Activated naive CD4-positive, alpha-beta T cell treated with anti-CD3 and anti-CD28 coated beads, Interleukin-2, amount 50 U/mL, for 16 hours (primary cell): ENCODE measurements around the gene HLA-DOB.

Experiments
- DNase-seq: peaks from one replicate; pipeline ENCODE4 v3.0.0-alpha.2; 2020

HLA-DOB gene

GRCh38 chr6:32843331-32843978, 26.7 kb upstream of the HLA-DOB start:
- no peak for DNase-seq

- no peak for DNase-seq
Measured at GRCh38 chr6:32842690-32843089, 25.9 kb upstream of the HLA-DOB start.

- no peak for DNase-seq
Measured at GRCh38 chr6:32842021-32842650, 25.3 kb upstream of the HLA-DOB start.

- DNase-seq, result no peak
Measured at GRCh38 chr6:32840604-32841246, 23.9 kb upstream of the HLA-DOB start.

GRCh38 chr6:32839356-32839755, 22.6 kb upstream of the HLA-DOB start:
- no peak for DNase-seq

GRCh38 chr6:32838114-32838958, 21.5 kb upstream of the HLA-DOB start, which contains the start of gene TAP2:
Gene TAP2 (minus strand): TSS chr6:32838739. CDS start chr6:32838233, 506 bp downstream.
- DNase-seq, result peak; percentile 98

GRCh38 chr6:32837651-32838113, 20.9 kb upstream of the HLA-DOB start:
- DNase-seq, result no peak

GRCh38 chr6:32836873-32837272, 20.1 kb upstream of the HLA-DOB start:
- DNase-seq, result no peak

GRCh38 chr6:32835167-32835893, 18.5 kb upstream of the HLA-DOB start:
- no peak for DNase-seq

- DNase-seq, result no peak
Measured at GRCh38 chr6:32833664-32834063, 16.9 kb upstream of the HLA-DOB start.

- DNase-seq, result no peak
Measured at GRCh38 chr6:32832535-32832934, 15.7 kb upstream of the HLA-DOB start.

- DNase-seq, result no peak
Measured at GRCh38 chr6:32830936-32831335, 14.1 kb upstream of the HLA-DOB start.

GRCh38 chr6:32830017-32830416, 13.2 kb upstream of the HLA-DOB start:
- DNase-seq, result no peak

- DNase-seq, result no peak
Measured at GRCh38 chr6:32829495-32829894, 12.7 kb upstream of the HLA-DOB start.

GRCh38 chr6:32827025-32827424, 10.2 kb upstream of the HLA-DOB start:
- no peak for DNase-seq

GRCh38 chr6:32825966-32826365, 9.2 kb upstream of the HLA-DOB start:
- DNase-seq, result no peak

GRCh38 chr6:32819729-32820128, 2.9 kb upstream of the HLA-DOB start:
- no peak for DNase-seq

- DNase-seq, result no peak
Measured at GRCh38 chr6:32818867-32819266, 2.1 kb upstream of the HLA-DOB start.

- no peak for DNase-seq
Measured at GRCh38 chr6:32815996-32816395, 806 bp downstream of the HLA-DOB start.

- no peak for DNase-seq
Measured at GRCh38 chr6:32815115-32815514, 1.7 kb downstream of the HLA-DOB start.

GRCh38 chr6:32814145-32814544, 2.7 kb downstream of the HLA-DOB start:
- no peak for DNase-seq

- DNase-seq, result no peak
Measured at GRCh38 chr6:32809171-32809570, 7.6 kb downstream of the HLA-DOB start.
